Measurements from ENCODE around the gene RETN. TPM values are rescaled to one million over a fixed set of nuclear protein-coding genes. Genes with fewer than 3 reads are reported as not detected.

RETN gene
- total RNA-seq, 2 experiments from 2014 or later: not detected

Other genes with a start within 250 kb of the RETN start
- not detected in 2 replicates for gene PEX11G, start 180.0 kb upstream of the RETN start, total RNA-seq (2014; rRNA removed; shearing (Covaris generic))
- not detected in 2 replicates for gene PEX11G, start 180.0 kb upstream of the RETN start, total RNA-seq (2022)
- not detected in 2 replicates for gene ZNF358, start 152.9 kb upstream of the RETN start, total RNA-seq (2014; rRNA removed; shearing (Covaris generic))
- not detected in 2 replicates for gene ZNF358, start 152.9 kb upstream of the RETN start, total RNA-seq (2022)
- gene MCOLN1, start 146.4 kb upstream of the RETN start, total RNA-seq (2014; rRNA removed; shearing (Covaris generic)): 2.4 and 7.8 TPM in 2 replicates
- gene MCOLN1, start 146.4 kb upstream of the RETN start, total RNA-seq (2022): 16.7 and 18.3 TPM in 2 replicates
- 50.6 and 54.3 TPM in 2 replicates for gene PNPLA6, start 133.3 kb upstream of the RETN start, total RNA-seq (2014; rRNA removed; shearing (Covaris generic))
- gene PNPLA6, start 133.3 kb upstream of the RETN start, total RNA-seq (2022): 92.4 and 93.0 TPM in 2 replicates
- 1.1 and 1.6 TPM in 2 replicates for gene CAMSAP3, start 73.2 kb upstream of the RETN start, total RNA-seq (2014; rRNA removed; shearing (Covaris generic))
- gene CAMSAP3, start 73.2 kb upstream of the RETN start, total RNA-seq (2022): 1.9 and 2.8 TPM in 2 replicates
- gene XAB2, start 39.5 kb upstream of the RETN start, total RNA-seq (2014; rRNA removed; shearing (Covaris generic)): 35.0 and 36.6 TPM in 2 replicates
- gene XAB2, start 39.5 kb upstream of the RETN start, total RNA-seq (2022): 39.7 and 39.9 TPM in 2 replicates
- 48.8 and 65.4 TPM in 2 replicates for gene PET100, start 39.3 kb upstream of the RETN start, total RNA-seq (2014; rRNA removed; shearing (Covaris generic))
- 111 and 118 TPM in 2 replicates for gene PET100, start 39.3 kb upstream of the RETN start, total RNA-seq (2022)
- gene PCP2, start 35.3 kb upstream of the RETN start, total RNA-seq (2014; rRNA removed; shearing (Covaris generic)): 0.82 TPM in 1 of 2 replicates, not detected in the other
- gene PCP2, start 35.3 kb upstream of the RETN start, total RNA-seq (2022): 2.0 and 2.1 TPM in 2 replicates
- 27.7 and 43.0 TPM in 2 replicates for gene STXBP2, start 31.9 kb upstream of the RETN start, total RNA-seq (2014; rRNA removed; shearing (Covaris generic))
- gene STXBP2, start 31.9 kb upstream of the RETN start, total RNA-seq (2022): 121 and 138 TPM in 2 replicates
- gene MCEMP1, start 8.0 kb downstream of the RETN start, total RNA-seq (2014; rRNA removed; shearing (Covaris generic)): 0.22 and 0.28 TPM in 2 replicates
- not detected in 2 replicates for gene MCEMP1, start 8.0 kb downstream of the RETN start, total RNA-seq (2022)
- gene TRAPPC5, start 11.8 kb downstream of the RETN start, total RNA-seq (2014; rRNA removed; shearing (Covaris generic)): 78.4 and 91.5 TPM in 2 replicates
- gene TRAPPC5, start 11.8 kb downstream of the RETN start, total RNA-seq (2022): 115 and 150 TPM in 2 replicates
- 3.3 and 3.7 TPM in 2 replicates for gene FCER2, start 33.1 kb downstream of the RETN start, total RNA-seq (2014; rRNA removed; shearing (Covaris generic))
- gene FCER2, start 33.1 kb downstream of the RETN start, total RNA-seq (2022): 3.9 and 4.6 TPM in 2 replicates
- gene CLEC4G, start 63.1 kb downstream of the RETN start, total RNA-seq (2014; rRNA removed; shearing (Covaris generic)): not detected in 2 replicates
- gene CLEC4G, start 63.1 kb downstream of the RETN start, total RNA-seq (2022): not detected in 2 replicates
- not detected in 2 replicates for gene CD209, start 78.5 kb downstream of the RETN start, total RNA-seq (2014; rRNA removed; shearing (Covaris generic))
- not detected in 2 replicates for gene CD209, start 78.5 kb downstream of the RETN start, total RNA-seq (2022)
- gene CLEC4M, start 94.2 kb downstream of the RETN start, total RNA-seq (2014; rRNA removed; shearing (Covaris generic)): not detected in 2 replicates
- gene CLEC4M, start 94.2 kb downstream of the RETN start, total RNA-seq (2022): not detected in 2 replicates
- 2.7 and 7.4 TPM in 2 replicates for gene EVI5L, start 161.2 kb downstream of the RETN start, total RNA-seq (2014; rRNA removed; shearing (Covaris generic))
- 5.5 and 5.9 TPM in 2 replicates for gene EVI5L, start 161.2 kb downstream of the RETN start, total RNA-seq (2022)
- gene PRR36, start 205.3 kb downstream of the RETN start, total RNA-seq (2014; rRNA removed; shearing (Covaris generic)): not detected in 2 replicates
- gene PRR36, start 205.3 kb downstream of the RETN start, total RNA-seq (2022): 0.17 TPM in 1 of 2 replicates, not detected in the other
- 0.08 TPM in 1 of 2 replicates, not detected in the other for gene LRRC8E, start 219.5 kb downstream of the RETN start, total RNA-seq (2014; rRNA removed; shearing (Covaris generic))
- gene LRRC8E, start 219.5 kb downstream of the RETN start, total RNA-seq (2022): not detected in 2 replicates
- 19.4 and 23.2 TPM in 2 replicates for gene MAP2K7, start 234.8 kb downstream of the RETN start, total RNA-seq (2014; rRNA removed; shearing (Covaris generic))
- gene MAP2K7, start 234.8 kb downstream of the RETN start, total RNA-seq (2022): 44.5 and 48.1 TPM in 2 replicates
- gene TGFBR3L, start 245.8 kb downstream of the RETN start, total RNA-seq (2014; rRNA removed; shearing (Covaris generic)): 0.13 TPM in 1 of 2 replicates, not detected in the other
- 0.61 and 0.74 TPM in 2 replicates for gene TGFBR3L, start 245.8 kb downstream of the RETN start, total RNA-seq (2022)

Measured in OCI-LY7 (cell line).